ENCODE results near the gene ADAMTS9.

ADAMTS9 gene

DNA sequence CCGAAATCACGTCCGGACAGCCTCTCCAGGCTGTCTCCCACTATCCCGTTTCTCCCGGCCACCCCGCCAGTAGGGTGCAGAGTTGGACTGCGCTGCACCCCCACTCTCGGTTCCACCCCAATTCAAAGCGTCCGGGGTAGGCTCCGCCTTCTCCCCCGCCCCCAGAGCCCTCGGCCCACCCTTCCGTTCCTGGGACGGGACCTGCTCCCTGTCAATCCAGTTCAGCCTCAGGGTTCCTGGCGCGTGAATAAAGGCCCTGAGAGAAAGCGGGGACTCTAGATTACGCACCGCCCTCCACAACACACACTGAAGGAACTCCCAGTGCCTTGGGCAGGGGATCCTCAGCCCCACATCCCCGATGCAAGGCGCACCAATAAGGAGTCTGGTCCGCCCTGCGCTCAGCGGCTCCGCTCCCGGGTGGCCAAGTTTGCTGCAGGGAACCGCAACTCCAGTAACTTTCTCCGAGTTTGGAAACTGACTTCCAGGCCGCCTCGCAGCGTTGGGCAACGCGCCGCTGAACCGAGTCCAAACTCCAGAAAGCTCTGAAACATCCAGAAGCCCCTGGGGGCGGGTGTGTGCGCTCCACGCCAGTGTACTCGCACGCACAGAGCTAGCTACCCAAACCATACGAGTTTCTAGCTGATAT, 1.9 kb downstream of the ADAMTS9 start:
- Histone ChIP-seq H3K36me3 (ENCODE audit: control insufficient read depth, insufficient read depth, low read length) (no peaks in the 10 kb centered on the region), H3K4me3 (ENCODE audit: low read depth, low read length) (peak overlapping the region; percentile 77), H3K9me3 (ENCODE audit: control insufficient read depth, insufficient read depth, low read depth, low read length) (no peaks in the 10 kb centered on the region), H3K27me3 (ENCODE audit: control insufficient read depth, insufficient read depth, low read length) (peaks cover 81% of the 10 kb centered on the region), H3K27ac (ENCODE audit: low read depth, low read length) (no peak overlapping the region), H3K4me1 (ENCODE audit: control insufficient read depth, insufficient read depth, low read length) (peaks cover 47% of the 10 kb centered on the region), H3K9ac (ENCODE audit: low read length) (peak overlapping the region; percentile 69)

- Histone ChIP-seq H3K9me3 (ENCODE audit: control insufficient read depth, insufficient read depth, low read depth, low read length) (no peaks in the 10 kb centered on the region), H3K27me3 (ENCODE audit: control insufficient read depth, insufficient read depth, low read length) (peaks cover 84% of the 10 kb centered on the region), H3K9ac (ENCODE audit: low read length) (peak overlapping the region; percentile 69), H3K27ac (ENCODE audit: low read depth, low read length) (no peak overlapping the region), H3K36me3 (ENCODE audit: control insufficient read depth, insufficient read depth, low read length) (no peaks in the 10 kb centered on the region), H3K4me1 (ENCODE audit: control insufficient read depth, insufficient read depth, low read length) (peaks cover 50% of the 10 kb centered on the region), H3K4me3 (ENCODE audit: low read depth, low read length) (peak overlapping the region; percentile 77)
Observed at GRCh38 chr3:64685331-64685799, 2.4 kb downstream of the ADAMTS9 start.

DNA sequence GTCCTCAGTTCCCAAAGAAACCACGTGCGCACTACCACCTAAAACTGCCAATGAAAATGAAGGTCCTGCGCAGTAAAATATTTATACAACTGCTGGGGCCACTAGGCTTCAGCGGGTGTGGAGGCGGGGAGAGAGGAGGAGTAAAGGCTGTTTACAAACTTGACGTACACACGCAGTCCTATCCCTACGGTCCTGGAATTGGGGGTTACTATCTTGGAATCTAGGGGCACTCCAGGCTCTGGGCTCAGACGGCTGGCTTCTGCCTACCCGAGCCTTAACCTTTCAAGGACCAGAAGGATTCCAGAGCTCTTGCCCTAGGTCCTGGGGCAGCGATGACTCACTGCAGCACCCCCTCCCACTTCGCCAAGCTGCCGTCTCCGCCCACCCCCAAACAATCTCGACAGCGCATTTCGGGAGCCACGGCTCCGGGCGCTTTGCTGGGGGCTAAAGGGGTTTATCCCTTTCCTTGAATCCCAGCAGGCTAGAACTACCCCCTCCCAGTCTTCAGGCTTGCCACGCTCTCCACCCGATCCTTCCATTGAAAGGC, 3.0 kb downstream of the ADAMTS9 start:
- peak overlapping the region; percentile 77 for H3K4me3 ChIP-seq (ENCODE audit: low read depth, low read length)
- no peaks in the 10 kb centered on the region for H3K36me3 ChIP-seq (ENCODE audit: control insufficient read depth, insufficient read depth, low read length)
- H3K9me3 ChIP-seq (ENCODE audit: control insufficient read depth, insufficient read depth, low read depth, low read length) = no peaks in the 10 kb centered on the region
- H3K27ac ChIP-seq (ENCODE audit: low read depth, low read length) = no peak overlapping the region
- H3K4me1 ChIP-seq (ENCODE audit: control insufficient read depth, insufficient read depth, low read length) = peaks cover 50% of the 10 kb centered on the region
- peaks cover 84% of the 10 kb centered on the region for H3K27me3 ChIP-seq (ENCODE audit: control insufficient read depth, insufficient read depth, low read length)
- peak overlapping the region; percentile 69 for H3K9ac ChIP-seq (ENCODE audit: low read length)

DNA sequence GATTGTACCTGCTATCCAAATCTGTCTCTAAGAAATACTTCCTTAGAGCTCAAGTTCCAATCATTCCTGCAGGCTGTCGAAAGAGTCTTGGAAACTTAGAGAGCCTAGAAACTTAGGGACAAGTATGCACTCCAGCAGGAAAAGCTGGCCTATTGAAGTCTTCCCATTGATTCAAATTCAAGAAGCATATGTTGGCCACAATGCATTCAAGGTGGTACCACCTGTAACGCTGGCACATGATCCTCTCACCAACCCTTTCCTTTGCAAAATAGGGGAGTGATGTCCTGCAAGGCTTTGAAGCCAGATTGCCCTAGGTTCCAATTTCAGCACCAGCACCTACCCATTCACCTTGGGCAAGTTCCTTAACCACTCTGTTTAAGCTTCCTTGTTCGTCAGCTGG, 6.0 kb downstream of the ADAMTS9 start:
- Histone ChIP-seq H3K4me1 (ENCODE audit: control insufficient read depth, insufficient read depth, low read length) (peaks cover 52% of the 10 kb centered on the region), H3K36me3 (ENCODE audit: control insufficient read depth, insufficient read depth, low read length) (no peaks in the 10 kb centered on the region), H3K4me3 (ENCODE audit: low read depth, low read length) (no peak overlapping the region), H3K9ac (ENCODE audit: low read length) (no peak overlapping the region), H3K27ac (ENCODE audit: low read depth, low read length) (no peak overlapping the region), H3K9me3 (ENCODE audit: control insufficient read depth, insufficient read depth, low read depth, low read length) (no peaks in the 10 kb centered on the region), H3K27me3 (ENCODE audit: control insufficient read depth, insufficient read depth, low read length) (peaks cover 67% of the 10 kb centered on the region)

DNA sequence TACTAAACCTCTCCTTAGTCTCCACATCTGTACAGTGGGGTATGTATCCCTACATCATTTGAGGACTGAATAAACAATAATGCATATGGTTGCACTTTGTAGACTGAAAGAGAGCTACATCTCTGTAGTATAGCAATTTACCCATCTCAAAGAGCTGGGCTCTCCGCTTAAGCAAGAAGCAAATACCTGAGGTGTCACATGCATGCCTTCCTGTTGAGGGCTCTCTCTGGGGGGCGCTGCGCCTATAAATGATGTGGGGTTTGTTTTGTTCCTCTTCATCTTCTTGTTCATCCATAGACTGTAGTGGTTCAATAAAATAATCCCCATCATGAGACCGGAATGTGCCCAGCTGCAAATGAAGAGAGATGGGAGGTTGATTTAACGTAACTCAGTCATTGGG, 6.8 kb downstream of the ADAMTS9 start:
- H3K27me3 ChIP-seq (ENCODE audit: control insufficient read depth, insufficient read depth, low read length) = peaks cover 60% of the 10 kb centered on the region
- no peaks in the 10 kb centered on the region for H3K36me3 ChIP-seq (ENCODE audit: control insufficient read depth, insufficient read depth, low read length)
- H3K9me3 ChIP-seq (ENCODE audit: control insufficient read depth, insufficient read depth, low read depth, low read length) = no peaks in the 10 kb centered on the region
- H3K4me1 ChIP-seq (ENCODE audit: control insufficient read depth, insufficient read depth, low read length) = peaks cover 50% of the 10 kb centered on the region
- H3K27ac ChIP-seq (ENCODE audit: low read depth, low read length) = no peak overlapping the region
- no peak overlapping the region for H3K4me3 ChIP-seq (ENCODE audit: low read depth, low read length)
- H3K9ac ChIP-seq (ENCODE audit: low read length) = no peak overlapping the region

DNA sequence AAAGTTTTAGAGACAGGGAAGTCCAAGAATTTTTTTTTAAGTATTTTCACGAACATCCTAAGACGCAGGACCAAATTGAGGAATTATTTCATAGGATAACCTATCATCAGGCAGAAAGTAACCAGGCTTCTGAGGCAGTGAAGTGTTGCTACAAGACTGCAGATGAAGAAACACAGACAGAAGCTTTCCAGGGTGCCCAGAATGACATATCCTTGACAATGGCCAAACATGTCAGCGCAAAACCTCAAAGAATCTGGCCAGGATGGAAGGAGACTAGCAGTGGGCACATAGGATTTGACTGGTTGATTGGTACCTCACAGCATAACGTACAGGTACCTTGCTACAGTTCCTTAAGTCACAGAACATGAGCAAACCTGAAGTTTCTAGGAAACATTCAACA, 7.5 kb downstream of the ADAMTS9 start:
- Histone ChIP-seq H3K9ac (ENCODE audit: low read length) (no peak overlapping the region), H3K4me1 (ENCODE audit: control insufficient read depth, insufficient read depth, low read length) (peaks cover 50% of the 10 kb centered on the region), H3K9me3 (ENCODE audit: control insufficient read depth, insufficient read depth, low read depth, low read length) (no peaks in the 10 kb centered on the region), H3K27me3 (ENCODE audit: control insufficient read depth, insufficient read depth, low read length) (peaks cover 56% of the 10 kb centered on the region), H3K36me3 (ENCODE audit: control insufficient read depth, insufficient read depth, low read length) (no peaks in the 10 kb centered on the region), H3K27ac (ENCODE audit: low read depth, low read length) (no peak overlapping the region), H3K4me3 (ENCODE audit: low read depth, low read length) (no peak overlapping the region)

DNA sequence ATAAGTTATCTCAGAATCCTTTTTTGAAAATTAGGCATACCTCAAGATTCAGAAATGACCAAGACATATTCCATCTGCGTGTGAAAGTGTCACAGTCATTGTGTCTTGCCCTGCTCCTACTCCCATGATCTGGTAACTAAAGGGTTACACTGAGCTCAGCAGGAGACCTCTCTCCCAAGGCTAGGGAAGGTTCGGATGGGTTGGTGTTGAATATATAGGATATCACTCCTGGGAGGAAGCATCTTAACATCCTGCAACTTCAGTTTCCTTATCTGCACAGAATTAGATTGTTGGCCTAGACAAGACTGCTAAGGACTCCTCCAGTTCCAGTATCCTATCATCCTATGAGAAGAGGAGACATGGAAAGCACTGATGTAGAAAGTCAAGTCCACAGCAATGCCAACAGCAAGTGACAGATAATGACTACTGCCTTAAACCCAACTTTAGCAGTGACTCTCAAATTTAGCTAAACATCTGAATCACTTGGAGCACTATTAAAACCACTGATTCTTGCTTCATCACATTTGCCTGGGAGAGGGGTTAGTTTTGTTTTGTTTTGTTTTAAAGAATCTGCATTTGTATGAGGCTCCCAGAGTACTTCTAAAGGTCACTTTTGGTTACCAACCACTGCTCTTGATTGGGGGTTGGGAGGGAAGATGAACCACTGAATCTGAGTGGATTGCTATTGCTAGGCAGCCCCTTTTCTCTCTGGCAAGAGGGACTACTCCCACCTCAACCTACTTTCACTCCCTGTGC, 9.7 kb downstream of the ADAMTS9 start:
- Histone ChIP-seq H3K4me1 (ENCODE audit: control insufficient read depth, insufficient read depth, low read length) (peaks cover 37% of the 10 kb centered on the region), H3K4me3 (ENCODE audit: low read depth, low read length) (0 out of 2 replicates have a peak overlapping the region, but pooled peaks have one; percentile 20), H3K27me3 (ENCODE audit: control insufficient read depth, insufficient read depth, low read length) (peaks cover 34% of the 10 kb centered on the region), H3K27ac (ENCODE audit: low read depth, low read length) (no peak overlapping the region), H3K9ac (ENCODE audit: low read length) (no peak overlapping the region), H3K9me3 (ENCODE audit: control insufficient read depth, insufficient read depth, low read depth, low read length) (no peaks in the 10 kb centered on the region), H3K36me3 (ENCODE audit: control insufficient read depth, insufficient read depth, low read length) (no peaks in the 10 kb centered on the region)

GRCh38 chr3:64676831-64677230, 11.0 kb downstream of the ADAMTS9 start:
- H3K9ac ChIP-seq (ENCODE audit: low read length) = no peak overlapping the region
- H3K36me3 ChIP-seq (ENCODE audit: control insufficient read depth, insufficient read depth, low read length) = no peaks in the 10 kb centered on the region
- peaks cover 24% of the 10 kb centered on the region for H3K4me1 ChIP-seq (ENCODE audit: control insufficient read depth, insufficient read depth, low read length)
- H3K9me3 ChIP-seq (ENCODE audit: control insufficient read depth, insufficient read depth, low read depth, low read length) = no peaks in the 10 kb centered on the region
- peaks cover 23% of the 10 kb centered on the region; the same call in 1 of the 2 replicates for H3K27me3 ChIP-seq (ENCODE audit: control insufficient read depth, insufficient read depth, low read length)
- H3K4me3 ChIP-seq (ENCODE audit: low read depth, low read length) = no peak overlapping the region
- no peak overlapping the region for H3K27ac ChIP-seq (ENCODE audit: low read depth, low read length)

- Histone ChIP-seq H3K4me1 (ENCODE audit: control insufficient read depth, insufficient read depth, low read length) (peaks cover 17% of the 10 kb centered on the region), H3K9ac (ENCODE audit: low read length) (no peak overlapping the region), H3K27me3 (ENCODE audit: control insufficient read depth, insufficient read depth, low read length) (peaks cover 17% of the 10 kb centered on the region; the same call in 1 of the 2 replicates), H3K36me3 (ENCODE audit: control insufficient read depth, insufficient read depth, low read length) (no peaks in the 10 kb centered on the region), H3K9me3 (ENCODE audit: control insufficient read depth, insufficient read depth, low read depth, low read length) (no peaks in the 10 kb centered on the region), H3K27ac (ENCODE audit: low read depth, low read length) (no peak overlapping the region), H3K4me3 (ENCODE audit: low read depth, low read length) (no peak overlapping the region)
Observed at GRCh38 chr3:64675687-64676247, 12.0 kb downstream of the ADAMTS9 start.

DNA sequence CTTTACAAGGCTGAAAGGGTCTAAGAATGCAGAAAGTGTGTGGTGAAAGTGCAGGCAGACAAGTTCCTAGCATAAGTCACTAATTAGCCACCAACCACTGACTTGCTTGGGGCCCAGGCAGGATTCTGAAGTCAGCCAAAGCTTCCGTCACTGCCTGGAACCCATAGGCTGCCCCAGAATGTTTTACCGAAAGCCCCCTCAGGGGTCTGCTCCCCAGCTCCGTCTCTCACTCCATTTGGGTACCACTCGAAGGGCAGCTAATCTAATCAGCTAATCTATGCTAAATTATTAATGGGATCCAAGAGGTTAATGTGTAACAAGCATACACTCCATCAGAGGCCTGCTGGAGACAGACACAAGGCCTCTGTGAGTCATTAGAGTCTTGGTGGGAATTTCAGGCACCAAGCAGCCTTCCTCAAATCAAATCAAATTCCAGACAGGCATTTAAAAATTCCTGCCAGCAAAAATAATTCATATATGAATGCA, 13.2 kb downstream of the ADAMTS9 start:
- Histone ChIP-seq H3K27ac (ENCODE audit: low read depth, low read length) (no peak overlapping the region), H3K4me1 (ENCODE audit: control insufficient read depth, insufficient read depth, low read length) (peaks cover 15% of the 10 kb centered on the region), H3K36me3 (ENCODE audit: control insufficient read depth, insufficient read depth, low read length) (no peaks in the 10 kb centered on the region)

More for the DNA sequence above, 13.2 kb downstream of the ADAMTS9 start:
- Histone ChIP-seq H3K9ac (ENCODE audit: low read length) (no peak overlapping the region), H3K9me3 (ENCODE audit: control insufficient read depth, insufficient read depth, low read depth, low read length) (no peaks in the 10 kb centered on the region), H3K27me3 (ENCODE audit: control insufficient read depth, insufficient read depth, low read length) (peaks cover 5% of the 10 kb centered on the region; the same call in 1 of the 2 replicates), H3K4me3 (ENCODE audit: low read depth, low read length) (no peak overlapping the region)

All from HUES6 (cell line).